Measurements from ENCODE around the gene COX7B2.

Gene COX7B2

DNA sequence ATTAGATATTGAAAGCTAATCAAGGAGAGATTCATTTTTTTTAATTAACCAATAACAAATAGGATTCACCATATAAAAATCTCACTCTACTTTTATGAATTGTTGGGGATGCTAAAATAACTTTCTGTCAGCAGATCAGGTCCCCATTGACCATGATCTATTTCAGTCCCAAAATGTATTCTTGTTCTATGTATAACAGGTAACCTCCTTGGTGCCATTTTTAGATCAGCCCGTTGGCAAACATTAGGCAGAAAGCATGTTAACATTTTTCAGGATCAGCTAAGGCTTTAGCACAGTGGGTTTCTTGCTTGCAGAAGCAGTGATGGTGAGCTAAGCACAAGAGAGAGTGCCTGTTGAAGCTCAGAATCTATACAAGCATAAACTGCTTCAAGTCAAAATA, 40.8 kb upstream of the COX7B2 start:
- Histone ChIP-seq H3K9me3 (ENCODE audit: low read length) (no peaks in the 10 kb centered on the region), H4K20me1 (ENCODE audit: insufficient read depth, low read length) (no peaks in the 10 kb centered on the region), H3K79me2 (ENCODE audit: insufficient read depth, low read length) (no peaks in the 10 kb centered on the region), H3K4me3 (ENCODE audit: low read depth, low read length, poor library complexity, severe bottlenecking) (no peak overlapping the region), H3K36me3 (ENCODE audit: insufficient read depth, low read length) (no peaks in the 10 kb centered on the region), H3F3A (ENCODE audit: insufficient read depth, low read length) (no peaks in the 10 kb centered on the region), H3K9me2 (ENCODE audit: low read depth, low read length) (no peaks in the 10 kb centered on the region), H3K4me2 (ENCODE audit: low read length) (no peak overlapping the region), H3K4me1 (ENCODE audit: insufficient read depth, low read length, severe bottlenecking) (no peaks in the 10 kb centered on the region), H3K9ac (ENCODE audit: low read length) (no peak overlapping the region), H3K27ac (ENCODE audit: low read depth, low read length, poor library complexity, severe bottlenecking) (no peak overlapping the region), H2AFZ (ENCODE audit: low read length) (no peak overlapping the region), H3K27me3 (ENCODE audit: insufficient read depth, low read length) (no peaks in the 10 kb centered on the region)
- TF ChIP-seq, protein P1, sequence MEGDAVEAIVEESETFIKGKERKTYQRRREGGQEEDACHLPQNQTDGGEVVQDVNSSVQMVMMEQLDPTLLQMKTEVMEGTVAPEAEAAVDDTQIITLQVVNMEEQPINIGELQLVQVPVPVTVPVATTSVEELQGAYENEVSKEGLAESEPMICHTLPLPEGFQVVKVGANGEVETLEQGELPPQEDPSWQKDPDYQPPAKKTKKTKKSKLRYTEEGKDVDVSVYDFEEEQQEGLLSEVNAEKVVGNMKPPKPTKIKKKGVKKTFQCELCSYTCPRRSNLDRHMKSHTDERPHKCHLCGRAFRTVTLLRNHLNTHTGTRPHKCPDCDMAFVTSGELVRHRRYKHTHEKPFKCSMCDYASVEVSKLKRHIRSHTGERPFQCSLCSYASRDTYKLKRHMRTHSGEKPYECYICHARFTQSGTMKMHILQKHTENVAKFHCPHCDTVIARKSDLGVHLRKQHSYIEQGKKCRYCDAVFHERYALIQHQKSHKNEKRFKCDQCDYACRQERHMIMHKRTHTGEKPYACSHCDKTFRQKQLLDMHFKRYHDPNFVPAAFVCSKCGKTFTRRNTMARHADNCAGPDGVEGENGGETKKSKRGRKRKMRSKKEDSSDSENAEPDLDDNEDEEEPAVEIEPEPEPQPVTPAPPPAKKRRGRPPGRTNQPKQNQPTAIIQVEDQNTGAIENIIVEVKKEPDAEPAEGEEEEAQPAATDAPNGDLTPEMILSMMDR (IDR thresholded peaks at IDR 0.05; ENCODE audit: low read length), result no peak
- no peak for TF ChIP-seq EZH2 (IDR thresholded peaks at IDR 0.05; ENCODE audit: borderline replicate concordance, low read length)

DNA sequence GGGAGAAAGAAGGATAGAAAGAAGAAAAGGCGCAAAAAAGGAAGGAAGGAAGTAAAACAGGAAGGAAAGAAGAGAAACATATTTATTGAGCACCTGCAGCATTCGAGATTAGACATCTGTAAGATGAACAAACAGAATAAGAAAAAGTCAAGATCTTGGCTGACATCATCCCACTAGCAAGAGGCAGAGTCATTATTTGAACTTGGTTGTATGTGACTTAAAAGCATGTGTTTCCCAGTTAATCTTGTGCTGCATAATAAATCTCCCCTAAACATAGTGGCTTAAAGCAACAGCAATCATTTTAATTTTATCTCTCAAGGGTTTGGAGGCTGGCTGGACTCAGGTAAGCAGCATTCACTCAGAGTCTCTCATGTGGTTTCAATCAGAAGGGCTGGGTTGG, 38.5 kb upstream of the COX7B2 start:
- TF ChIP-seq, protein P1 (IDR thresholded peaks at IDR 0.05; ENCODE audit: low read length), result no peak
- TF ChIP-seq EZH2 (IDR thresholded peaks at IDR 0.05; ENCODE audit: borderline replicate concordance, low read length), result no peak
- Histone ChIP-seq H2AFZ (ENCODE audit: low read length) (no peak overlapping the region), H4K20me1 (ENCODE audit: insufficient read depth, low read length) (no peaks in the 10 kb centered on the region), H3K27ac (ENCODE audit: low read depth, low read length, poor library complexity, severe bottlenecking) (no peak overlapping the region), H3K4me2 (ENCODE audit: low read length) (no peak overlapping the region), H3K9me2 (ENCODE audit: low read depth, low read length) (no peaks in the 10 kb centered on the region), H3K27me3 (ENCODE audit: insufficient read depth, low read length) (no peaks in the 10 kb centered on the region), H3K4me3 (ENCODE audit: low read depth, low read length, poor library complexity, severe bottlenecking) (no peak overlapping the region), H3K36me3 (ENCODE audit: insufficient read depth, low read length) (no peaks in the 10 kb centered on the region), H3K9me3 (ENCODE audit: low read length) (no peaks in the 10 kb centered on the region), H3K79me2 (ENCODE audit: insufficient read depth, low read length) (no peaks in the 10 kb centered on the region), H3F3A (ENCODE audit: insufficient read depth, low read length) (no peaks in the 10 kb centered on the region), H3K9ac (ENCODE audit: low read length) (no peak overlapping the region), H3K4me1 (ENCODE audit: insufficient read depth, low read length, severe bottlenecking) (no peaks in the 10 kb centered on the region)

DNA sequence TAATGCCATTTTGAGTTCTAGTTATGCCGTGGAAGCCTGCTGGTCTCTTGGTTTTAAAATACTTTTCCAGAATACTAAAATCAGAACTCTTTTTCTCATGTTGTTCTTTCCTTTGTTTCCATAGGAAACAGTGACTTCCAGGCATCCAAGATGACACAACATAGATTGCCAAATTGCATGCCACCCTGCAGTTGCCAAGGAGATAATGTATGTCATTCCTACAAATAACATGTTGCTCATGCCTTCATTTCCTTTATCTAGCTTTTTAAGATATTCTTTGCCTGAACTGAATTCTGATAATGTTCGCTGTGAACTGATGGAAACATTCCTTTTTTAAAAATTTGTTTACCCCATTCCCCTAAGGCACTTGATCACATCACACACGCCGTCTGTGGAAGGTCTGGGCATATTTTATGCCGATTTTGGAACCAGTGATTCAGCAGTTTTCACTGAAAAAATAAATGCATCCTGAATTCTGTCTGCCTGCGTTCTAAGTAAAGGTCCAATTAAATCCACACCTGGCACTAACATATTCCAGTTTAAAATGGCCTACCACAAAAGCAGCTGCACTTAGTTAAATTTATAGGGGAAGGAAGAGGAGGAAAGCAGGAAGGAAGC, 38.0 kb upstream of the COX7B2 start:
- H3K4me1 ChIP-seq (ENCODE audit: insufficient read depth, low read length, severe bottlenecking), result no peaks in the 10 kb centered on the region
- no peaks in the 10 kb centered on the region for H3F3A ChIP-seq (ENCODE audit: insufficient read depth, low read length)
- H3K36me3 ChIP-seq (ENCODE audit: insufficient read depth, low read length), result no peaks in the 10 kb centered on the region
- H3K27ac ChIP-seq (ENCODE audit: low read depth, low read length, poor library complexity, severe bottlenecking), result no peak overlapping the region
- TF ChIP-seq, protein P1 (IDR thresholded peaks at IDR 0.05; ENCODE audit: low read length), result no peak
- no peak for TF ChIP-seq EZH2 (IDR thresholded peaks at IDR 0.05; ENCODE audit: borderline replicate concordance, low read length)
- H3K9me2 ChIP-seq (ENCODE audit: low read depth, low read length), result no peaks in the 10 kb centered on the region
- no peaks in the 10 kb centered on the region for H3K79me2 ChIP-seq (ENCODE audit: insufficient read depth, low read length)
- H3K27me3 ChIP-seq (ENCODE audit: insufficient read depth, low read length), result no peaks in the 10 kb centered on the region
- H4K20me1 ChIP-seq (ENCODE audit: insufficient read depth, low read length), result no peaks in the 10 kb centered on the region
- no peak overlapping the region for H3K4me2 ChIP-seq (ENCODE audit: low read length)
- no peak overlapping the region for H3K4me3 ChIP-seq (ENCODE audit: low read depth, low read length, poor library complexity, severe bottlenecking)
- no peaks in the 10 kb centered on the region for H3K9me3 ChIP-seq (ENCODE audit: low read length)
- H2AFZ ChIP-seq (ENCODE audit: low read length), result no peak overlapping the region
- H3K9ac ChIP-seq (ENCODE audit: low read length), result no peak overlapping the region
